ENCODE data around the gene RSPH6A.

- TF ChIP-seq CTCF (optimal IDR thresholded peaks at IDR 0.05 in 1 of 3, IDR thresholded peaks at IDR 0.05 in 1 of 3, conservative IDR thresholded peaks at IDR 0.05 in 1 of 3; ENCODE audit: extremely low read depth in 1 of 3, insufficient read depth in 2 of 3, low read length in 3 of 3), result no peak
- TF ChIP-seq EZH2 (IDR thresholded peaks at IDR 0.05; ENCODE audit: low read length), result no peak
Observed at GRCh38 chr19:45834970-45835369, 19.9 kb upstream of the RSPH6A start.

Measured in keratinocyte (primary cell).